Endothelial cell of umbilical vein (primary cell): Measurements from ENCODE around the gene MOXD1. TPM values are rescaled to one million over a fixed set of nuclear protein-coding genes. Genes with fewer than 3 reads are reported as not detected.

ENCODE experiments used
- BruUV-seq: library from RNA; stranded (reverse); fragments of 400-500 nt; replicated peaks from 2 replicates; lab custom pipeline; 2021; lab: Mats Ljungman, UMichigan
- CTCF ChIA-PET: fragments of 300-600, 350-600 bp; sonication (Branson Sonifier 250); formaldehyde crosslinking; loops from one replicate; lab custom pipeline; 2021; ENCODE audit warnings: antibody characterized with exemption, inconsistent platforms; lab: Charles Lee
- POLR2A ChIA-PET: fragments of 300-600, 350-600 bp; sonication (Branson Sonifier 250); formaldehyde crosslinking; loops from one replicate; lab custom pipeline; 2021; ENCODE audit warnings: antibody characterized with exemption, inconsistent platforms; lab: Charles Lee
- DNase-seq: peaks from one replicate; pipeline ENCODE4 v3.0.0-alpha.2; 2011; ENCODE audit warnings: low read depth, low spot score
- FAIRE-seq: peaks from 2 replicates; lab custom pipeline; 2011; peaks lifted over from hg19 to GRCh38; lab: Jason Lieb, UNC
- H2AFZ ChIP-seq: 2 replicates; pipeline ENCODE4 v1.6.0; 2012; ENCODE audit warnings: low read depth, low read length, control low read depth, inconsistent platforms
- H3K27ac ChIP-seq: 2 replicates; pipeline ENCODE4 v1.5.1; 2011; ENCODE audit warnings: low read depth, mild to moderate bottlenecking, control low read depth, low read length, moderate library complexity; ENCODE audit not compliant: insufficient read depth
- H3K27me3 ChIP-seq, 2 experiments: 2 replicates each; pipeline versions ENCODE4 v1.6.0 to v1.6.1; 2011; ENCODE audit warnings: low read length in 2 of 2, mixed read lengths in 1 of 2; ENCODE audit not compliant: control insufficient read depth in 2 of 2, insufficient read depth in 2 of 2
- H3K36me3 ChIP-seq, 2 experiments: 2 replicates in 1 of 2; 3 replicates in 1 of 2; pipeline ENCODE4 v1.5.1; 2011; ENCODE audit warnings: low read length in 2 of 2, mild to moderate bottlenecking in 1 of 2, moderate library complexity in 1 of 2; ENCODE audit not compliant: control insufficient read depth in 2 of 2, insufficient read depth in 2 of 2; ENCODE audit errors: extremely low read depth in 1 of 2
- H3K4me1 ChIP-seq: 3 replicates; pipeline ENCODE4 v1.5.1; 2011; ENCODE audit warnings: mild to moderate bottlenecking, low read length; ENCODE audit not compliant: control insufficient read depth, insufficient read depth; ENCODE audit errors: extremely low read depth
- H3K4me2 ChIP-seq: 2 replicates; pipeline ENCODE4 v1.6.1; 2011; ENCODE audit warnings: low read length, control low read depth, mixed read lengths; ENCODE audit not compliant: insufficient read depth
- H3K4me3 ChIP-seq, 3 experiments: fragments of 200-600 bp in 1 of 3; sonication (generic), shearing (Covaris generic) in 1 of 3; replicated peaks in 1 of 3; 2 replicates each; pipeline ENCODE4 v1.5.1; 2011 to 2016; ENCODE audit warnings: control low read depth in 3 of 3, low read length in 3 of 3, mild to moderate bottlenecking in 2 of 3, inconsistent platforms in 1 of 3, low read depth in 1 of 3, moderate library complexity in 1 of 3; ENCODE audit not compliant: insufficient read depth in 1 of 3
- H3K79me2 ChIP-seq: 2 replicates; pipeline ENCODE4 v1.6.0; 2012; ENCODE audit warnings: low read length, inconsistent platforms; ENCODE audit not compliant: control insufficient read depth, insufficient read depth
- H3K9ac ChIP-seq: replicated peaks from 2 replicates; pipeline ENCODE3; 2011; ENCODE audit warnings: low read length, control low read depth; ENCODE audit not compliant: insufficient read depth; ENCODE audit errors: extremely low read depth
- H3K9me1 ChIP-seq: replicated peaks from 3 replicates; pipeline ENCODE4 v1.6.0; 2011; ENCODE audit warnings: mild to moderate bottlenecking, low read length; ENCODE audit not compliant: control insufficient read depth, insufficient read depth; ENCODE audit errors: extremely low read depth
- H3K9me3 ChIP-seq: replicated peaks from 2 replicates; pipeline ENCODE4 v1.5.1; 2012; ENCODE audit warnings: low read length, inconsistent platforms; ENCODE audit not compliant: control insufficient read depth, insufficient read depth
- H4K20me1 ChIP-seq: replicated peaks from 2 replicates; pipeline ENCODE3; 2011; ENCODE audit warnings: mild to moderate bottlenecking, low read length; ENCODE audit not compliant: control insufficient read depth, insufficient read depth; ENCODE audit errors: extremely low read depth
- CTCF ChIP-seq, 2 donors: IDR thresholded peaks; 1 replicate in 1 of 2; 2 replicates in 1 of 2; pipeline ENCODE4 v1.5.1; 2011; ENCODE audit warnings: low read length in 2 of 2, mild to moderate bottlenecking in 2 of 2, moderate library complexity in 2 of 2, control low read depth in 1 of 2, inconsistent platforms in 1 of 2, low read depth in 1 of 2; ENCODE audit not compliant: insufficient read depth in 1 of 2; ENCODE audit errors: extremely low read depth in 1 of 2
- EZH2 ChIP-seq: IDR thresholded peaks from 2 replicates; pipeline ENCODE4 v1.6.1; 2012; ENCODE audit warnings: borderline replicate concordance, low read depth, mild to moderate bottlenecking, moderate library complexity, low read length, inconsistent platforms; ENCODE audit not compliant: severe bottlenecking
- FOS ChIP-seq: IDR thresholded peaks from 2 replicates; pipeline ENCODE4 v1.6.1; 2011; ENCODE audit warnings: mild to moderate bottlenecking, low read length, moderate library complexity, borderline replicate concordance; ENCODE audit not compliant: insufficient read depth
- GATA2 ChIP-seq: IDR thresholded peaks from 2 replicates; pipeline ENCODE4 v1.7.0; 2011; ENCODE audit warnings: low read depth, mild to moderate bottlenecking, moderate library complexity, mixed read lengths, low read length; ENCODE audit not compliant: insufficient read length, insufficient read depth
- JUN ChIP-seq: IDR thresholded peaks from 2 replicates; pipeline ENCODE4 v1.6.1; 2011; ENCODE audit warnings: borderline replicate concordance, low read depth; ENCODE audit not compliant: insufficient read length, insufficient read depth
- MAX ChIP-seq: IDR thresholded peaks from 2 replicates; pipeline ENCODE4 v1.6.1; 2011; ENCODE audit not compliant: insufficient read depth, insufficient read length
- MYC ChIP-seq: IDR thresholded peaks from one replicate; pipeline ENCODE4 v1.6.1; 2011; ENCODE audit warnings: mild to moderate bottlenecking, low read depth, low read length
- POLR2A ChIP-seq: IDR thresholded peaks from 2 replicates; pipeline ENCODE4 v1.6.1; 2012; ENCODE audit warnings: low read depth, mild to moderate bottlenecking, control low read depth, low read length
- POLR2AphosphoS5 ChIP-seq: IDR thresholded peaks from 2 replicates; pipeline ENCODE4 v1.6.1; 2012; ENCODE audit warnings: low read depth, mild to moderate bottlenecking, control low read depth, low read length, moderate library complexity; ENCODE audit not compliant: insufficient read depth
- dilution Hi-C: fragments of 300-500 bp; cut with MboI; formaldehyde crosslinking; loops from one replicate; pipeline ENCODE4 v1.15.0; 2019; ENCODE audit warnings: low sequenced_read_pairs; ENCODE audit not compliant: extremely low pct_ligation_motif_present
- intact Hi-C: fragments of 100-400 bp; cut with micrococcal nuclease; formaldehyde crosslinking; loops from one replicate; pipeline ENCODE4 v1.10.0; 2022
- polyA plus RNA-seq, 4 experiments: library from polyadenylated mRNA; depleted of rRNA in 3 of 4; stranded (reverse) in 3 of 4; unstranded in 1 of 4; fragments of >200 nt; gene quantifications; 2 replicates each; pipeline versions ENCODE4 v1.2.1 to v1.2.3, GENCODE V29; 2011 to 2012; ENCODE audit warnings: missing spikeins in 1 of 4
- total RNA-seq: library from RNA; stranded (reverse); gene quantifications from 2 replicates; pipeline ENCODE4 v1.2.3, GENCODE V29; 2021

MOXD1 gene
- total and polyA plus RNA-seq, 2 donors (not counting 3 experiments of a cell fraction or from before 2014, with no cell fraction given): 0.01 TPM; not detected in 1

GRCh38 chr6:132405143-132405915, 4.1 kb upstream of the MOXD1 start:
- Histone ChIP-seq H3K27ac (no peak overlapping the region), H3K4me2 (no peak overlapping the region), H3K36me3 (no peaks in the 10 kb centered on the region), H4K20me1 (no peaks in the 10 kb centered on the region), H3K4me1 (peaks cover 9% of the 10 kb centered on the region), H3K79me2 (no peaks in the 10 kb centered on the region), H3K9me1 (no peaks in the 10 kb centered on the region), H3K9ac (no peak overlapping the region), H3K27me3 (peaks cover 41 to 57% of the 10 kb centered on the region in 2 experiments), H3K4me3 (no peak overlapping the region), H2AFZ (no peak overlapping the region), H3K9me3 (no peaks in the 10 kb centered on the region)
- CTCF ChIA-PET: interaction anchor here (1.4 to 1.5 kb wide), 2 partner anchors 14 to 125 kb away, joined by 4 to 7 read pairs; no protein-coding TSS in a partner anchor
- no TSS peak for BruUV-seq
- intact Hi-C loops: no loop called here
- FAIRE-seq (no peak), DNase-seq (no peak)
- dilution Hi-C loops: no loop called here
- TF ChIP-seq POLR2AphosphoS5 (no peak), GATA2 (no peak), POLR2A (no peak), MYC (no peak), CTCF (IDR thresholded peaks at IDR 0.05; ENCODE audit: extremely low read depth in 1 of 2, insufficient read depth in 1 of 2, low read depth in 1 of 2, low read length in 2 of 2) (no peak), FOS (no peak), JUN (no peak), EZH2 (no peak), MAX (no peak)
- POLR2A ChIA-PET: no interaction called here
